Right lobe of liver (tissue), 4 donors: ENCODE measurements around the gene ZBTB45.

ENCODE experiments used
- POLR2A ChIP-seq: fragments of 450-650 bp; IDR thresholded peaks from one replicate; pipeline ENCODE4 v1.6.1; 2017; ENCODE audit warnings: antibody characterized with exemption, mild to moderate bottlenecking
- TF ChIP-seq, protein P1 (sequence below), 4 donors: fragments of 200-600 bp in 3 of 4; fragments of 450-650 bp in 1 of 4; IDR thresholded peaks; one replicate each; pipeline versions ENCODE4 v1.5.1 to v1.8.0; 2016 to 2022; ENCODE audit warnings: antibody characterized with exemption in 4 of 4, mild to moderate bottlenecking in 2 of 4
- donor health status: DM: no; HTN: no; CAD: no.
- donor health status: DM: no; HTN: no; CAD: no.
- donor health status: DM: no; HTN: yes; CAD: no.

DNA sequence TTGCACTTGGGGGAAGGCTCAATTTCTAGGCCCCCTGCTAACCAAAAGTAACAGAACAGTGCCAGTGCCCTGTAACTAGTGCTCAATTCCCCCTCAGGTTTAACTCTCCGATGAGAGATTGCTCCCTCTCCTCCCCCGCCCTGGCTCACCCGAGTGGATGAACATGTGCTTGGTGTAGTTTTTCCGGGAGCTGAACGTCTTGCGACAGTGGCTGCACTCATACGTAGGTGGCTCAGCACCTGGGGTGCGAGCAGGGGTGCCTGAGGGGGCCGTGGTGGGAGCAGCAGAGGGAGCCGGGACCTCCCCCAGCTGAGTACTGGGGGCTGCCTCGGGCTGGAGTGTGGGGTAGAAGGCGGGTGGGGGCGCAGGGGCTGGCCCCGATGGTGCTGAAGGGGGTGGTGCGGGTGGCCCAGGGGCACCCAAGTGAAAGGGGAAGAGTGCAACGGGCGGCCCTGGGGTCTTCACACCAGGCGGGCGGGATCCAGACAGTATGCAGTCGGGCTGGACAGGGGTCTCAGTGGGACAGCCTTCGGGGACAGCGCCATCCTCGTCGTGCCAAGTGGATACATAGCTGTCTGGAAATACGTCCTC is 3.3 kb downstream of the ZBTB45 start:
- TF ChIP-seq, protein P1, sequence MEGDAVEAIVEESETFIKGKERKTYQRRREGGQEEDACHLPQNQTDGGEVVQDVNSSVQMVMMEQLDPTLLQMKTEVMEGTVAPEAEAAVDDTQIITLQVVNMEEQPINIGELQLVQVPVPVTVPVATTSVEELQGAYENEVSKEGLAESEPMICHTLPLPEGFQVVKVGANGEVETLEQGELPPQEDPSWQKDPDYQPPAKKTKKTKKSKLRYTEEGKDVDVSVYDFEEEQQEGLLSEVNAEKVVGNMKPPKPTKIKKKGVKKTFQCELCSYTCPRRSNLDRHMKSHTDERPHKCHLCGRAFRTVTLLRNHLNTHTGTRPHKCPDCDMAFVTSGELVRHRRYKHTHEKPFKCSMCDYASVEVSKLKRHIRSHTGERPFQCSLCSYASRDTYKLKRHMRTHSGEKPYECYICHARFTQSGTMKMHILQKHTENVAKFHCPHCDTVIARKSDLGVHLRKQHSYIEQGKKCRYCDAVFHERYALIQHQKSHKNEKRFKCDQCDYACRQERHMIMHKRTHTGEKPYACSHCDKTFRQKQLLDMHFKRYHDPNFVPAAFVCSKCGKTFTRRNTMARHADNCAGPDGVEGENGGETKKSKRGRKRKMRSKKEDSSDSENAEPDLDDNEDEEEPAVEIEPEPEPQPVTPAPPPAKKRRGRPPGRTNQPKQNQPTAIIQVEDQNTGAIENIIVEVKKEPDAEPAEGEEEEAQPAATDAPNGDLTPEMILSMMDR (IDR thresholded peaks at IDR 0.05) = no peak
- TF ChIP-seq POLR2A = no peak
